ENCODE measurements around the gene AP5S1. TPM values are rescaled to one million over a fixed set of nuclear protein-coding genes. Genes with fewer than 3 reads are reported as not detected.

Gene AP5S1
- total RNA-seq, 1 experiment from 2014 or later, result 3.9 TPM

GRCh38 chr20:3794701-3795420 is 25.5 kb upstream of the AP5S1 start:
- no peak overlapping the region for H2AFZ ChIP-seq (ENCODE audit: low read length)
- no CpG with 5 or more reads among the region's 25 CpGs for WGBS (ENCODE audit: extremely low coverage, insufficient read length, low lambda C conversion rate)

More at GRCh38 chr20:3794701-3795420, 25.5 kb upstream of the AP5S1 start:
- Histone ChIP-seq H2BK5ac (ENCODE audit: insufficient read length, low read length) (no peak overlapping the region), H2BK20ac (ENCODE audit: low read depth, low read length, poor library complexity, severe bottlenecking) (no peak overlapping the region), H3K18ac (ENCODE audit: insufficient read length, low read depth, low read length) (no peak overlapping the region), H3K79me1 (ENCODE audit: insufficient read depth, low read depth, low read length, poor library complexity, severe bottlenecking) (no peaks in the 10 kb centered on the region), H2BK12ac (ENCODE audit: insufficient read length, low read depth, low read length) (no peak overlapping the region), H4K5ac (ENCODE audit: insufficient read length, low read depth, low read length) (no peak overlapping the region), H3K79me2 (ENCODE audit: insufficient read depth, low read length) (no peaks in the 10 kb centered on the region), H2BK15ac (ENCODE audit: low read depth, low read length) (no peak overlapping the region), H2BK120ac (ENCODE audit: low read depth, low read length, poor library complexity, severe bottlenecking) (no peak overlapping the region), H4K91ac (ENCODE audit: insufficient read length, low read depth, low read length) (no peak overlapping the region), H3K9me3 (ENCODE audit: control insufficient read depth, low read depth, low read length) (no peaks in the 10 kb centered on the region), H2AK5ac (ENCODE audit: insufficient read length, low read length) (no peak overlapping the region), H3K56ac (ENCODE audit: insufficient read length, low read depth, low read length) (no peak overlapping the region), H3T11ph (ENCODE audit: low read length) (no peak overlapping the region), H3K4me1 (ENCODE audit: insufficient read depth, low read length) (no peaks in the 10 kb centered on the region; the same call in 1 of the 2 replicates), H3K14ac (ENCODE audit: insufficient read depth, low read length) (no peak overlapping the region), H3K4ac (ENCODE audit: low read depth, low read length) (no peak overlapping the region), H3K23me2 (ENCODE audit: insufficient read length, low read depth, low read length, poor library complexity, severe bottlenecking) (peaks cover 14% of the 10 kb centered on the region), H4K8ac (replicated peaks; ENCODE audit: insufficient read length, low read depth, low read length) (no peak overlapping the region), H3K27ac (ENCODE audit: insufficient read length, low read depth, low read length) (no peak overlapping the region), H3K23ac (ENCODE audit: insufficient read length, low read depth, low read length) (no peak overlapping the region), H3K27me3 (ENCODE audit: insufficient read depth, low read length) (no peaks in the 10 kb centered on the region), H4K20me1 (ENCODE audit: control insufficient read depth, insufficient read depth, insufficient read length) (no peaks in the 10 kb centered on the region), H3K4me2 (ENCODE audit: insufficient read depth, insufficient read length, low read length) (peak overlapping the region; percentile 37), H3K9ac (ENCODE audit: extremely low read depth, insufficient read length, low read length) (no peak overlapping the region)
- H3K4me3 Mint-ChIP-seq, result peak overlapping the region; percentile 78 to 86
- no peak for DNase-seq
- peaks cover 0 to 4% (median 0%) of the 10 kb centered on the region in 3 experiments; a peak in 2 of 7 replicates for H3K36me3 Mint-ChIP-seq (ENCODE audit: insufficient read depth in 1 of 3, low read depth in 3 of 3)
- no peak for TF ChIP-seq CTCF (conservative IDR thresholded peaks at IDR 0.05)
- no peak overlapping the region for H3K27ac Mint-ChIP-seq
- peaks cover 26% of the 10 kb centered on the region for H3K27me3 Mint-ChIP-seq (ENCODE audit: low read depth)
- peaks cover 34 to 38% of the 10 kb centered on the region in 2 experiments for H3K4me1 Mint-ChIP-seq
- no peaks in the 10 kb centered on the region for H3K9me3 Mint-ChIP-seq
